ENCODE data around the gene LSM8. TPM values are rescaled to one million over a fixed set of nuclear protein-coding genes. Genes with fewer than 3 reads are reported as not detected.

The LSM8 gene
- total and polyA plus RNA-seq, 2 donors (not counting 1 experiment from before 2014, with no cell fraction given): 64.3 to 65.2 TPM

DNA sequence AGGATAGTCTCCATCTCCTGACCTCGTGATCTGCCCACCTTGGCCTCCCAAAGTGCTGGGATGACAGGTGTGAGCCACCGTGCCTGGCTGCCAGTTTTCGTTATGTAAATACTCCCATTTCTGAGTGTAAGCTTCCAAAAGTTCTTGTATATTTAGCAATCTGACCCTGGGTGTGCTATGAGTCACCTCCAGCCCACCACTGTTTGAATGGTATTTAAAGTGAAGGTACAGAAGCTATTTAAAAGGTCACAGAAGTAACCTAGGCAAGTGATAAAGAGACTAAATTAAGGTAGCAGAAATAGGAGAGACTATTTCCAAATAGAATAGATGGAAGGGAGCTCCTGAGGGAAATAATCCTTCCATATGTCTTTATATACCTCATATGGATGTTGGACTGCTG lies 36.6 kb downstream of the LSM8 start:
- H2AFZ ChIP-seq (ENCODE audit: insufficient read depth, low read depth, low read length, poor library complexity, severe bottlenecking): no peak overlapping the region
- DNase-seq: no peak
- no peak for TF ChIP-seq EZH2 (IDR thresholded peaks at IDR 0.05; ENCODE audit: borderline replicate concordance, insufficient read depth, low read depth, low read length, poor library complexity, severe bottlenecking)
- TF ChIP-seq, protein P1, sequence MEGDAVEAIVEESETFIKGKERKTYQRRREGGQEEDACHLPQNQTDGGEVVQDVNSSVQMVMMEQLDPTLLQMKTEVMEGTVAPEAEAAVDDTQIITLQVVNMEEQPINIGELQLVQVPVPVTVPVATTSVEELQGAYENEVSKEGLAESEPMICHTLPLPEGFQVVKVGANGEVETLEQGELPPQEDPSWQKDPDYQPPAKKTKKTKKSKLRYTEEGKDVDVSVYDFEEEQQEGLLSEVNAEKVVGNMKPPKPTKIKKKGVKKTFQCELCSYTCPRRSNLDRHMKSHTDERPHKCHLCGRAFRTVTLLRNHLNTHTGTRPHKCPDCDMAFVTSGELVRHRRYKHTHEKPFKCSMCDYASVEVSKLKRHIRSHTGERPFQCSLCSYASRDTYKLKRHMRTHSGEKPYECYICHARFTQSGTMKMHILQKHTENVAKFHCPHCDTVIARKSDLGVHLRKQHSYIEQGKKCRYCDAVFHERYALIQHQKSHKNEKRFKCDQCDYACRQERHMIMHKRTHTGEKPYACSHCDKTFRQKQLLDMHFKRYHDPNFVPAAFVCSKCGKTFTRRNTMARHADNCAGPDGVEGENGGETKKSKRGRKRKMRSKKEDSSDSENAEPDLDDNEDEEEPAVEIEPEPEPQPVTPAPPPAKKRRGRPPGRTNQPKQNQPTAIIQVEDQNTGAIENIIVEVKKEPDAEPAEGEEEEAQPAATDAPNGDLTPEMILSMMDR (IDR thresholded peaks at IDR 0.05): no peak

GRCh38 chr7:118222591-118222990 lies 38.6 kb downstream of the LSM8 start:
- Histone ChIP-seq H3K36me3 (replicated peaks in 1 of 2; ENCODE audit: control extremely low read depth in 1 of 2, control insufficient read depth in 1 of 2, extremely low read depth in 1 of 2, insufficient read depth in 2 of 2, low read length in 1 of 2) (no peaks in the 10 kb centered on the region), H3K4me2 (replicated peaks; ENCODE audit: low read depth, low read length, poor library complexity, severe bottlenecking) (no peak overlapping the region), H3K4me1 (ENCODE audit: control insufficient read depth in 2 of 2, insufficient read depth in 2 of 2, low read length in 2 of 2) (no peaks in the 10 kb centered on the region), H3K79me2 (ENCODE audit: control insufficient read depth, insufficient read depth, low read length) (no peaks in the 10 kb centered on the region), H3K9ac (ENCODE audit: low read length) (no peak overlapping the region), H3K27me3 (replicated peaks in 1 of 4; ENCODE audit: control extremely low read depth in 1 of 4, control insufficient read depth in 3 of 4, insufficient read depth in 4 of 4, low read length in 3 of 4) (peaks cover 0 to 6% (median 2%) of the 10 kb centered on the region in 4 experiments), H3K9me3 (ENCODE audit: control extremely low read depth in 1 of 3, control insufficient read depth in 2 of 3, insufficient read depth in 1 of 3, low read length in 2 of 3) (no peaks in the 10 kb centered on the region), H2AFZ (ENCODE audit: insufficient read depth, low read depth, low read length, poor library complexity, severe bottlenecking) (no peak overlapping the region), H3K27ac (ENCODE audit: low read length in 2 of 2) (no peak overlapping the region), H4K20me1 (ENCODE audit: control insufficient read depth, insufficient read depth, low read length, poor library complexity, severe bottlenecking) (no peaks in the 10 kb centered on the region), H3K4me3 (ENCODE audit: control extremely low read depth in 1 of 5, extremely low read depth in 1 of 5, insufficient read depth in 1 of 5, low read depth in 2 of 5, low read length in 4 of 5) (no peak overlapping the region)
- no peak for ATAC-seq (ENCODE audit: low read depth)
- Mint-ChIP-seq H3K9me3 (ENCODE audit: insufficient read depth) (no peaks in the 10 kb centered on the region), H3K4me1 (no peaks in the 10 kb centered on the region), H3K27me3 (peaks cover 10% of the 10 kb centered on the region), H3K27ac (no peak overlapping the region), H3K4me3 (no peak overlapping the region)
- WGBS (ENCODE audit: insufficient coverage): 80% methylated on average over 1 of the region's 1 CpG
- no peak for DNase-seq
- ChIA-PET POLR2A (no interaction called here), CTCF (no interaction called here)
- no peak for TF ChIP-seq EZH2 (IDR thresholded peaks at IDR 0.05; ENCODE audit: borderline replicate concordance, insufficient read depth, low read depth, low read length, poor library complexity, severe bottlenecking)
- TF ChIP-seq, protein P1 (IDR thresholded peaks at IDR 0.05): no peak
- intact Hi-C loops (cut with micrococcal nuclease): no loop called here

More for the DNA sequence above, 36.6 kb downstream of the LSM8 start:
- H3K9ac ChIP-seq (ENCODE audit: low read length): no peak overlapping the region
- no peaks in the 10 kb centered on the region for H4K20me1 ChIP-seq (ENCODE audit: control insufficient read depth, insufficient read depth, low read length, poor library complexity, severe bottlenecking)
- no peaks in the 10 kb centered on the region for H3K9me3 Mint-ChIP-seq (ENCODE audit: insufficient read depth)
- H3K27ac ChIP-seq (ENCODE audit: low read length in 2 of 2): no peak overlapping the region
- CTCF ChIA-PET: no interaction called here
- H3K27me3 ChIP-seq (replicated peaks in 1 of 4; ENCODE audit: control extremely low read depth in 1 of 4, control insufficient read depth in 3 of 4, insufficient read depth in 4 of 4, low read length in 3 of 4): peaks cover 0 to 6% (median 2%) of the 10 kb centered on the region in 4 experiments
- no peaks in the 10 kb centered on the region for H3K9me3 ChIP-seq (ENCODE audit: control extremely low read depth in 1 of 3, control insufficient read depth in 2 of 3, insufficient read depth in 1 of 3, low read length in 2 of 3)
- no peak for ATAC-seq (ENCODE audit: low read depth)
- H3K4me1 Mint-ChIP-seq: no peaks in the 10 kb centered on the region
- peaks cover 10% of the 10 kb centered on the region for H3K27me3 Mint-ChIP-seq
- H3K79me2 ChIP-seq (ENCODE audit: control insufficient read depth, insufficient read depth, low read length): no peaks in the 10 kb centered on the region
- no peak overlapping the region for H3K27ac Mint-ChIP-seq
- no peaks in the 10 kb centered on the region for H3K36me3 ChIP-seq (replicated peaks in 1 of 2; ENCODE audit: control extremely low read depth in 1 of 2, control insufficient read depth in 1 of 2, extremely low read depth in 1 of 2, insufficient read depth in 2 of 2, low read length in 1 of 2)
- H3K4me3 ChIP-seq (ENCODE audit: control extremely low read depth in 1 of 5, extremely low read depth in 1 of 5, insufficient read depth in 1 of 5, low read depth in 2 of 5, low read length in 4 of 5): no peak overlapping the region
- H3K4me1 ChIP-seq (ENCODE audit: control insufficient read depth in 2 of 2, insufficient read depth in 2 of 2, low read length in 2 of 2): no peaks in the 10 kb centered on the region
- no CpG with 5 or more reads among the region's 3 CpGs for WGBS (ENCODE audit: insufficient coverage)
- H3K4me3 Mint-ChIP-seq: no peak overlapping the region
- no peak overlapping the region for H3K4me2 ChIP-seq (replicated peaks; ENCODE audit: low read depth, low read length, poor library complexity, severe bottlenecking)
- intact Hi-C loops (cut with micrococcal nuclease): no loop called here
- POLR2A ChIA-PET: no interaction called here
